ENCODE measurements around the gene MYBBP1A. TPM values are rescaled to one million over a fixed set of nuclear protein-coding genes. Genes with fewer than 3 reads are reported as not detected.

Gene MYBBP1A
- total RNA-seq, 4 donors from 2014 or later = 25.4 to 148 (median 81.5) TPM

- TF ChIP-seq POLR2A (IDR thresholded peaks at IDR 0.05) = no peak
- no peak for TF ChIP-seq EP300 (IDR thresholded peaks at IDR 0.05; ENCODE audit: low read depth)
- TF ChIP-seq CTCF (IDR thresholded peaks at IDR 0.05) = no peak
- TF ChIP-seq POLR2AphosphoS5 (IDR thresholded peaks at IDR 0.05) = no peak
- Histone ChIP-seq H3K9me3 (no peaks in the 10 kb centered on the region), H3K27me3 (peaks cover 24% of the 10 kb centered on the region), H3K4me1 (peaks cover 6 to 39% (median 24%) of the 10 kb centered on the region in 4 donors), H3K4me3 (peak overlapping the region in 1 of 4 donors; percentile 0), H3K27ac (peak overlapping the region; percentile 27 to 47 (median 32)), H3K36me3 (peaks cover 0 to 20% (median 5%) of the 10 kb centered on the region in 4 donors)
- intact Hi-C loops (cut with DNase I; ENCODE audit: low total_unique reads) = no loop called here
- 33 to 41% methylated on average over 1 to 13 of the region's 18 CpGs for WGBS, 2 donors (ENCODE audit: low coverage in 1 of 2)
- in situ Hi-C loops (cut with MboI; ENCODE audit: low pct_ligation_motif_present in 1 of 4, low pct_unique_long_range_greater_than_20kb in 1 of 4, low sequenced_read_pairs in 3 of 4) = no loop called here
- no peak for DNase-seq
Measured at GRCh38 chr17:4536742-4537411, 18.3 kb downstream of the MYBBP1A start.

- intact Hi-C loops (cut with DNase I; ENCODE audit: low total_unique reads) = no loop called here
- Histone ChIP-seq H3K27me3 (peaks cover 24% of the 10 kb centered on the region), H3K9me3 (no peaks in the 10 kb centered on the region), H3K4me3 (peak overlapping the region in 1 of 4 donors; percentile 0), H3K36me3 (peaks cover 0 to 16% (median 4%) of the 10 kb centered on the region in 4 donors), H3K27ac (peak overlapping the region in 3 of 4 donors; percentile 30 to 47 (median 35)), H3K4me1 (peaks cover 6 to 39% (median 24%) of the 10 kb centered on the region in 4 donors)
- no peak for DNase-seq
- in situ Hi-C loops (cut with MboI; ENCODE audit: low pct_ligation_motif_present in 1 of 4, low pct_unique_long_range_greater_than_20kb in 1 of 4, low sequenced_read_pairs in 3 of 4) = no loop called here
- WGBS, 2 donors (ENCODE audit: low coverage in 1 of 2) = 40 to 64% methylated on average over 1 to 15 of the region's 19 CpGs
- TF ChIP-seq POLR2A (IDR thresholded peaks at IDR 0.05) (no peak), POLR2AphosphoS5 (IDR thresholded peaks at IDR 0.05) (no peak), EP300 (IDR thresholded peaks at IDR 0.05; ENCODE audit: low read depth) (no peak), CTCF (IDR thresholded peaks at IDR 0.05) (no peak)
Measured at GRCh38 chr17:4536259-4536741, 18.9 kb downstream of the MYBBP1A start.

GRCh38 chr17:4535667-4536258 lies 19.4 kb downstream of the MYBBP1A start:
- Histone ChIP-seq H3K36me3 (peaks cover 0 to 16% (median 4%) of the 10 kb centered on the region in 4 donors), H3K4me1 (peaks cover 6 to 39% (median 24%) of the 10 kb centered on the region in 4 donors), H3K9me3 (no peaks in the 10 kb centered on the region), H3K27ac (peak overlapping the region in 3 of 4 donors; percentile 35 to 47 (median 45)), H3K27me3 (peaks cover 24% of the 10 kb centered on the region), H3K4me3 (peak overlapping the region in 1 of 4 donors; percentile 0)
- DNase-seq = no peak
- intact Hi-C loops (cut with DNase I; ENCODE audit: low total_unique reads) (no loop called here), in situ Hi-C loops (cut with MboI; ENCODE audit: low pct_ligation_motif_present in 1 of 4, low pct_unique_long_range_greater_than_20kb in 1 of 4, low sequenced_read_pairs in 3 of 4) (no loop called here)
- 73 to 86% methylated on average over 2 to 19 of the region's 19 CpGs for WGBS, 2 donors (ENCODE audit: low coverage in 1 of 2)
- TF ChIP-seq CTCF (IDR thresholded peaks at IDR 0.05) = no peak
- TF ChIP-seq POLR2A (IDR thresholded peaks at IDR 0.05) = no peak
- TF ChIP-seq POLR2AphosphoS5 (IDR thresholded peaks at IDR 0.05) = no peak
- TF ChIP-seq EP300 (IDR thresholded peaks at IDR 0.05; ENCODE audit: low read depth) = no peak

GRCh38 chr17:4534928-4535666 lies 20.1 kb downstream of the MYBBP1A start:
- Histone ChIP-seq H3K27me3 (peaks cover 24% of the 10 kb centered on the region), H3K4me3 (no peak overlapping the region), H3K36me3 (peaks cover 0 to 16% (median 4%) of the 10 kb centered on the region in 4 donors), H3K9me3 (no peaks in the 10 kb centered on the region), H3K27ac (peak overlapping the region in 3 of 4 donors; percentile 34 to 50 (median 45)), H3K4me1 (peaks cover 6 to 39% (median 24%) of the 10 kb centered on the region in 4 donors)
- TF ChIP-seq POLR2AphosphoS5 (IDR thresholded peaks at IDR 0.05) (no peak), CTCF (IDR thresholded peaks at IDR 0.05) (no peak), EP300 (IDR thresholded peaks at IDR 0.05; ENCODE audit: low read depth) (no peak), POLR2A (IDR thresholded peaks at IDR 0.05) (no peak)
- in situ Hi-C loops (cut with MboI; ENCODE audit: low pct_ligation_motif_present in 1 of 4, low pct_unique_long_range_greater_than_20kb in 1 of 4, low sequenced_read_pairs in 3 of 4) = no loop called here
- no peak for DNase-seq
- intact Hi-C loops (cut with DNase I; ENCODE audit: low total_unique reads) = no loop called here
- 80% methylated on average over 18 of the region's 27 CpGs; no CpG with 5 or more reads in 1 of the 2 donors for WGBS, 2 donors (ENCODE audit: low coverage in 1 of 2)
